PFSK-1 (cell line): ENCODE results near the gene GRM3.

Experiments
- FOXP2 ChIP-seq: optimal IDR thresholded peaks from 2 replicates; pipeline ENCODE3; 2011; ENCODE audit warnings: borderline replicate concordance, control low read depth, inconsistent platforms; ENCODE audit not compliant: insufficient read depth; ENCODE audit errors: extremely low read length, extremely low read depth
- POLR2AphosphoS5 ChIP-seq: IDR thresholded peaks from 2 replicates; pipeline ENCODE4 v1.6.1; 2012; ENCODE audit warnings: low read depth, mild to moderate bottlenecking, control low read depth, low read length, moderate library complexity
- SIN3A ChIP-seq: IDR thresholded peaks from 2 replicates; pipeline ENCODE4 v1.6.1; 2012; ENCODE audit warnings: mild to moderate bottlenecking, low read length, moderate library complexity, borderline replicate concordance; ENCODE audit not compliant: insufficient read depth
- TAF1 ChIP-seq: IDR thresholded peaks from 2 replicates; pipeline ENCODE4 v1.6.1; 2012; ENCODE audit warnings: low read length, control low read depth, borderline replicate concordance; ENCODE audit not compliant: insufficient read depth
- TF ChIP-seq, protein P1 (sequence below), 2 experiments: IDR thresholded peaks; 2 replicates each; pipeline versions ENCODE4 v1.6.1 to v1.8.0; 2011 to 2012; ENCODE audit warnings: low read depth in 2 of 2, low read length in 2 of 2, control low read depth in 1 of 2, inconsistent platforms in 1 of 2, mild to moderate bottlenecking in 1 of 2, moderate library complexity in 1 of 2; ENCODE audit not compliant: insufficient read depth in 1 of 2

Gene GRM3

DNA sequence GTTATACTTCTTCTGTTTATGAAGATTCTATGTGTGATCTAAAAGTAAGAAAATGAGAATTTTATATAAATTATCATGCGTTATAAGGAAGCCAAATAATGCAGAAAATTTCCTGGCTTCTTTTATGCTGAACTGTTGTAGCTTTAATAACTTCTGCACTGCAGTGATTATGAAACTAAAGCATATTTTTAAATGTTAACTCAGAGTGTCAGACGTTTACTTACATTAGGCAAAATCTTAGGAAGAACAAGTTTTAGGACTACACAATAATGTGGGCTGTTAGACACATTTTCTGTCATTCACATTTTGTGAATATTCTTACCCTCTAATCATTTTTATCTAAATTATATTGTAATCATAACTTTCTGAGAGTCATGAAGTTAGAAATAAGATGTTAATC lies 22.0 kb downstream of the GRM3 start:
- TF ChIP-seq POLR2AphosphoS5 (no peak), SIN3A (no peak), FOXP2 (no peak), TAF1 (no peak)
- TF ChIP-seq, protein P1, sequence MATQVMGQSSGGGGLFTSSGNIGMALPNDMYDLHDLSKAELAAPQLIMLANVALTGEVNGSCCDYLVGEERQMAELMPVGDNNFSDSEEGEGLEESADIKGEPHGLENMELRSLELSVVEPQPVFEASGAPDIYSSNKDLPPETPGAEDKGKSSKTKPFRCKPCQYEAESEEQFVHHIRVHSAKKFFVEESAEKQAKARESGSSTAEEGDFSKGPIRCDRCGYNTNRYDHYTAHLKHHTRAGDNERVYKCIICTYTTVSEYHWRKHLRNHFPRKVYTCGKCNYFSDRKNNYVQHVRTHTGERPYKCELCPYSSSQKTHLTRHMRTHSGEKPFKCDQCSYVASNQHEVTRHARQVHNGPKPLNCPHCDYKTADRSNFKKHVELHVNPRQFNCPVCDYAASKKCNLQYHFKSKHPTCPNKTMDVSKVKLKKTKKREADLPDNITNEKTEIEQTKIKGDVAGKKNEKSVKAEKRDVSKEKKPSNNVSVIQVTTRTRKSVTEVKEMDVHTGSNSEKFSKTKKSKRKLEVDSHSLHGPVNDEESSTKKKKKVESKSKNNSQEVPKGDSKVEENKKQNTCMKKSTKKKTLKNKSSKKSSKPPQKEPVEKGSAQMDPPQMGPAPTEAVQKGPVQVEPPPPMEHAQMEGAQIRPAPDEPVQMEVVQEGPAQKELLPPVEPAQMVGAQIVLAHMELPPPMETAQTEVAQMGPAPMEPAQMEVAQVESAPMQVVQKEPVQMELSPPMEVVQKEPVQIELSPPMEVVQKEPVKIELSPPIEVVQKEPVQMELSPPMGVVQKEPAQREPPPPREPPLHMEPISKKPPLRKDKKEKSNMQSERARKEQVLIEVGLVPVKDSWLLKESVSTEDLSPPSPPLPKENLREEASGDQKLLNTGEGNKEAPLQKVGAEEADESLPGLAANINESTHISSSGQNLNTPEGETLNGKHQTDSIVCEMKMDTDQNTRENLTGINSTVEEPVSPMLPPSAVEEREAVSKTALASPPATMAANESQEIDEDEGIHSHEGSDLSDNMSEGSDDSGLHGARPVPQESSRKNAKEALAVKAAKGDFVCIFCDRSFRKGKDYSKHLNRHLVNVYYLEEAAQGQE (IDR thresholded peaks at IDR 0.05; ENCODE audit: insufficient read depth in 1 of 2, low read depth in 2 of 2, low read length in 2 of 2) = no peak

DNA sequence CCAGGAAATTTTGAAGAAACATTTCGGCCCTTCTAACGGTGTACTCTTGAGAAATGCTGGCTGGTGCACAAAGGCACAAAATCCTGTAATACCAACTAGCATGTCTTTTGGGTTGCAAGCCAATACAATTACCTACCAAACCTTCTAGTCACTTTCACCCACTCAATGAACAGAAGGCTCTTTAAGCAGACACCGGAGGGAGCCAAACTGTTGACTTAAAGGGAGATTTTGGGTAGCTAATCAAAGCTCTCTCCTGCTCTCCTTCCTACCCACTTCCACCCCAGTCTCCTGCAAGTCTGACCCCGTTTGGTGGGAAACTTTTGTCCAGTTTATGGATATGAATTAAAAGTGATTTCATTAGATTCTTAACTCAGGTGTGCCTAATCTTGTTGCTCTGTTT lies 24.0 kb downstream of the GRM3 start:
- TF ChIP-seq, protein P1 (IDR thresholded peaks at IDR 0.05; ENCODE audit: insufficient read depth in 1 of 2, low read depth in 2 of 2, low read length in 2 of 2) = no peak
- TF ChIP-seq POLR2AphosphoS5 = no peak
- TF ChIP-seq TAF1 = no peak
- no peak for TF ChIP-seq FOXP2

DNA sequence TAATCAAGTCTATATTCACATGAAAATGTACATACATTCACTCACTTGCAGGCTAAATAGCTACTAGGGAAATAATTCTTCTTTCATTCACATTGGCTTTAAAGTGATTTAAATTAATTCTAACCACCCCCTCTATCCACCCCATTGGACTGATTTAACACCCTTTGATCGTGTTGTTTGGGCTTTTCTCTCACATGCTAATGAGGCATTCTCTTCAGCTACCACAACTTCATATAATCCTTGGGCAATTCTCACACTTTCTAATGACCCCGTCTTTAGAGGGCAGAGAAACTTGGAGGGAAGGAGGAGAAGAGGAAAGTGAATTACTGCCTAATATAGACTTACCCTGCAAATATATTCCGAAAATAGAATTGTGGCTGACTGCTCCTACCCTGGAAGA lies 24.6 kb downstream of the GRM3 start:
- TF ChIP-seq POLR2AphosphoS5 = no peak
- TF ChIP-seq, protein P1 (IDR thresholded peaks at IDR 0.05; ENCODE audit: insufficient read depth in 1 of 2, low read depth in 2 of 2, low read length in 2 of 2) = no peak
- no peak for TF ChIP-seq SIN3A
- no peak for TF ChIP-seq TAF1
- TF ChIP-seq FOXP2 = no peak

- TF ChIP-seq POLR2AphosphoS5 (no peak), TAF1 (no peak)
- TF ChIP-seq, protein P1 (IDR thresholded peaks at IDR 0.05; ENCODE audit: insufficient read depth in 1 of 2, low read depth in 2 of 2, low read length in 2 of 2) = no peak
Measured at GRCh38 chr7:86687831-86688230, 44.1 kb downstream of the GRM3 start.

- TF ChIP-seq SIN3A (no peak), POLR2AphosphoS5 (no peak), TAF1 (no peak), FOXP2 (no peak)
- TF ChIP-seq, protein P1 (IDR thresholded peaks at IDR 0.05; ENCODE audit: insufficient read depth in 1 of 2, low read depth in 2 of 2, low read length in 2 of 2) = no peak
Measured at GRCh38 chr7:86689363-86689762, 45.7 kb downstream of the GRM3 start.
